Fibroblast of lung (primary cell): ENCODE data around the gene ANK2.

Experiments used
- EZH2 ChIP-seq: IDR thresholded peaks from 2 replicates; pipeline ENCODE4 v1.5.1; 2012; ENCODE audit warnings: low read length, control low read depth, mild to moderate bottlenecking; ENCODE audit errors: missing control alignments
- TF ChIP-seq, protein P1 (sequence below), 2 donors: IDR thresholded peaks in 1 of 2; conservative IDR thresholded peaks in 1 of 2; 1 replicate in 1 of 2; 2 replicates in 1 of 2; pipeline ENCODE4 v1.5.1; 2011 to 2012; ENCODE audit warnings: low read length in 2 of 2, control low read depth in 1 of 2, inconsistent platforms in 1 of 2, low read depth in 1 of 2, mild to moderate bottlenecking in 1 of 2

DNA sequence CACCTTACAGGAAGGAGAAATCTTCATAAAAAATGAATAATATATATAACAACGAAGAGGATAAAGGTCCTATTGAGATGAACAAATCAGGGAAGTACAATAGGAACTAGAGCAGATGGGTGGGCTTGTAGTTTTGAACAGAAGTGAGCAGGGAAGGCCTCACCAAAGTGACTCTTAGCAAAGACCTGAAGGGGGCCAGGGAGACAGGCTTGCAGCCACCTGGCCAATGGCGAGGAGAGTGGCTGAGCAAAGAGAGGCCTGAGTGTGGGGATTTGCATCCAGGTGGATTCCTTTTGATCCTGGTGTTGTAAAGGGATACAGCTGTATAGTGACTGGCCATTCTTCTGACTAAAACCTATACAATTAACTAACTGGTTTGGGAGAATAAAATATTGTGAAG is 358.0 kb downstream of the ANK2 start:
- TF ChIP-seq, protein P1, sequence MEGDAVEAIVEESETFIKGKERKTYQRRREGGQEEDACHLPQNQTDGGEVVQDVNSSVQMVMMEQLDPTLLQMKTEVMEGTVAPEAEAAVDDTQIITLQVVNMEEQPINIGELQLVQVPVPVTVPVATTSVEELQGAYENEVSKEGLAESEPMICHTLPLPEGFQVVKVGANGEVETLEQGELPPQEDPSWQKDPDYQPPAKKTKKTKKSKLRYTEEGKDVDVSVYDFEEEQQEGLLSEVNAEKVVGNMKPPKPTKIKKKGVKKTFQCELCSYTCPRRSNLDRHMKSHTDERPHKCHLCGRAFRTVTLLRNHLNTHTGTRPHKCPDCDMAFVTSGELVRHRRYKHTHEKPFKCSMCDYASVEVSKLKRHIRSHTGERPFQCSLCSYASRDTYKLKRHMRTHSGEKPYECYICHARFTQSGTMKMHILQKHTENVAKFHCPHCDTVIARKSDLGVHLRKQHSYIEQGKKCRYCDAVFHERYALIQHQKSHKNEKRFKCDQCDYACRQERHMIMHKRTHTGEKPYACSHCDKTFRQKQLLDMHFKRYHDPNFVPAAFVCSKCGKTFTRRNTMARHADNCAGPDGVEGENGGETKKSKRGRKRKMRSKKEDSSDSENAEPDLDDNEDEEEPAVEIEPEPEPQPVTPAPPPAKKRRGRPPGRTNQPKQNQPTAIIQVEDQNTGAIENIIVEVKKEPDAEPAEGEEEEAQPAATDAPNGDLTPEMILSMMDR (conservative IDR thresholded peaks at IDR 0.05 in 1 of 2, IDR thresholded peaks at IDR 0.05 in 1 of 2; ENCODE audit: low read depth in 1 of 2, low read length in 2 of 2), result no peak
- no peak for TF ChIP-seq EZH2
